ENCODE results near the gene XRCC6. TPM values are rescaled to one million over a fixed set of nuclear protein-coding genes. Genes with fewer than 3 reads are reported as not detected.

The XRCC6 gene
- total RNA-seq, 1 donor from 2014 or later = 546 TPM

DNA sequence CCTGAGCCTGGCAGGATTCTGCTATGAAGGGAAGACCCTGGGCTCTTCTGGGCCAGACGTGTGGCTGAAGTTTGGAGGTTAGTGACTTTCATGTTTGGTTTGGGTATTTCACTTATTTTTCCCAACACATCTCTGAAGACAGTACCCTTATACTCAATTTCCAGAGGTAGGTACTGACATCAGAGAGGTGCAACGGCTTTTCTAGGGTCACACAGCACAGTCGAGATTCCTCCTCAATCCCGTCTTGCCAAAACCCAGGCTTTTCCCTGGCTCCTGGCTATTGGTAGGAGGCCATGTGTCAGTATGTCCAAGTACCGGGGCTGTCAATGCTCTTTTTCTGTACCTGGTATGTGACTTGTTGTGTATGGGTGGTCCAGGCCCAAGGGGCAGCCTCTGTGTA lies 25.4 kb upstream of the XRCC6 start:
- Histone ChIP-seq H2AFZ (replicated peaks) (no peak overlapping the region), H3K79me2 (ENCODE audit: low read depth) (no peaks in the 10 kb centered on the region), H3K4me2 (no peak overlapping the region), H3K9me3 (ENCODE audit: low read depth) (no peaks in the 10 kb centered on the region), H3K9ac (no peak overlapping the region), H3K4me1 (no peaks in the 10 kb centered on the region), H3K36me3 (no peaks in the 10 kb centered on the region), H3K27me3 (no peaks in the 10 kb centered on the region), H3F3A (ENCODE audit: low read depth) (no peaks in the 10 kb centered on the region), H4K20me1 (ENCODE audit: low read depth) (peaks cover 5% of the 10 kb centered on the region), H3K27ac (no peak overlapping the region), H3K4me3 (no peak overlapping the region)
- Mint-ChIP-seq H3K9me3 (no peaks in the 10 kb centered on the region), H3K4me3 (no peak overlapping the region), H3K36me3 (peaks cover 3% of the 10 kb centered on the region), H3K27me3 (ENCODE audit: insufficient read depth, low read depth) (peaks cover 2% of the 10 kb centered on the region), H3K27ac (no peak overlapping the region), H3K4me1 (peaks cover 7% of the 10 kb centered on the region)
- TF ChIP-seq EZH2 (IDR thresholded peaks at IDR 0.05) (no peak), EZH2phosphoT487 (IDR thresholded peaks at IDR 0.05) (no peak)
- TF ChIP-seq, protein P1, sequence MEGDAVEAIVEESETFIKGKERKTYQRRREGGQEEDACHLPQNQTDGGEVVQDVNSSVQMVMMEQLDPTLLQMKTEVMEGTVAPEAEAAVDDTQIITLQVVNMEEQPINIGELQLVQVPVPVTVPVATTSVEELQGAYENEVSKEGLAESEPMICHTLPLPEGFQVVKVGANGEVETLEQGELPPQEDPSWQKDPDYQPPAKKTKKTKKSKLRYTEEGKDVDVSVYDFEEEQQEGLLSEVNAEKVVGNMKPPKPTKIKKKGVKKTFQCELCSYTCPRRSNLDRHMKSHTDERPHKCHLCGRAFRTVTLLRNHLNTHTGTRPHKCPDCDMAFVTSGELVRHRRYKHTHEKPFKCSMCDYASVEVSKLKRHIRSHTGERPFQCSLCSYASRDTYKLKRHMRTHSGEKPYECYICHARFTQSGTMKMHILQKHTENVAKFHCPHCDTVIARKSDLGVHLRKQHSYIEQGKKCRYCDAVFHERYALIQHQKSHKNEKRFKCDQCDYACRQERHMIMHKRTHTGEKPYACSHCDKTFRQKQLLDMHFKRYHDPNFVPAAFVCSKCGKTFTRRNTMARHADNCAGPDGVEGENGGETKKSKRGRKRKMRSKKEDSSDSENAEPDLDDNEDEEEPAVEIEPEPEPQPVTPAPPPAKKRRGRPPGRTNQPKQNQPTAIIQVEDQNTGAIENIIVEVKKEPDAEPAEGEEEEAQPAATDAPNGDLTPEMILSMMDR (IDR thresholded peaks at IDR 0.05) = no peak
- no peak for DNase-seq (ENCODE audit: low spot score)

DNA sequence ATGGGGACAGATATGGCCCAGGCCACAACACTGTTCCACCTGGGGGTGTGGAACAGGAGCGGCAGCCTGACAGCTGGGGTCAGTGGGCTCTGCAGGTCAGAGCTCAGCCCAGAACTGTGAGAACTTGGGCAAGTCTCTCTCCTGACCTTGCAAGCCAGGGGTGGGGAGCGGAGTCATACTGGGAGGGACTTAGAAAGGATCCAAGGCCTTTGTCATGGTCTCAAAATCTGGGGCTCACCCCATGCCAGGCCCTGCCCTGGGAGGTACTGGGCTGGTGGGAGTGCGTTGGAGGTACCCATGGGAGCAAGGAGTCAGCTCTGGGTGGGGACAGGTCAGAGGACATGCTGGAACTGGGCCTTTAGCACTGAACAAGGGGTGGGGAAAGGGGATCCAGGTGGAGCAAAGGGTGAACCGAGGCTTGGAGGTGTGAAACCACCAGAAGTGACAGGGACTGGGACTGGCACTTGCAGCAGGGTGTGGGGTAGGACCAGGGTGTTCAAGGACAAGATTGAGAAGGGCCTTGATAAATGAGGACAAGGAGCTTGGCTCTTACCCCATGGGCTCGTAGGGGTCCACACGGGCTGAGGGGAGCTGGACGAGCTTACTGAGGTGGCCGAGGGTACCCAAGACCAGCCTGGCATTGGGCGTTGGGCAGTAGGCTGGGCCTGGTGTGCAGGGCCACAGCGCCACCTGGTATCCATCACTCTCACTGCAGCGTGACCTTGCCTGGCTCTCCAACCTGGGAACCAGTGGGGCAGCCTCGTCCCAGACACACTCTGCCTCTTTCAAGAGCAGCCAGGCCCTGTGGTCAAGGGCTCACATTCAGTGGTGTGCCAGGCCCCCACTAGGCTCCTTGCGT lies 24.1 kb upstream of the XRCC6 start:
- H3K36me3 Mint-ChIP-seq = peaks cover 3% of the 10 kb centered on the region
- H3K9me3 Mint-ChIP-seq = no peaks in the 10 kb centered on the region
- H3K4me3 Mint-ChIP-seq = no peak overlapping the region
- H3F3A ChIP-seq (ENCODE audit: low read depth) = no peaks in the 10 kb centered on the region
- H3K4me1 ChIP-seq = no peaks in the 10 kb centered on the region
- peaks cover 7% of the 10 kb centered on the region for H3K4me1 Mint-ChIP-seq
- no peaks in the 10 kb centered on the region for H3K79me2 ChIP-seq (ENCODE audit: low read depth)
- H3K27ac ChIP-seq = no peak overlapping the region
- no peak overlapping the region for H2AFZ ChIP-seq (replicated peaks)
- no peak overlapping the region for H3K27ac Mint-ChIP-seq
- H3K36me3 ChIP-seq = no peaks in the 10 kb centered on the region
- no peak overlapping the region for H3K4me2 ChIP-seq
- H3K27me3 Mint-ChIP-seq (ENCODE audit: insufficient read depth, low read depth) = peaks cover 2% of the 10 kb centered on the region
- H3K27me3 ChIP-seq = no peaks in the 10 kb centered on the region
- DNase-seq (ENCODE audit: low spot score) = peak; percentile 69
- H3K9me3 ChIP-seq (ENCODE audit: low read depth) = no peaks in the 10 kb centered on the region
- H4K20me1 ChIP-seq (ENCODE audit: low read depth) = peaks cover 5% of the 10 kb centered on the region
- no peak overlapping the region for H3K9ac ChIP-seq
- no peak overlapping the region for H3K4me3 ChIP-seq
- TF ChIP-seq, protein P1 (IDR thresholded peaks at IDR 0.05) = peak; percentile 83
- TF ChIP-seq EZH2 (IDR thresholded peaks at IDR 0.05) = no peak

DNA sequence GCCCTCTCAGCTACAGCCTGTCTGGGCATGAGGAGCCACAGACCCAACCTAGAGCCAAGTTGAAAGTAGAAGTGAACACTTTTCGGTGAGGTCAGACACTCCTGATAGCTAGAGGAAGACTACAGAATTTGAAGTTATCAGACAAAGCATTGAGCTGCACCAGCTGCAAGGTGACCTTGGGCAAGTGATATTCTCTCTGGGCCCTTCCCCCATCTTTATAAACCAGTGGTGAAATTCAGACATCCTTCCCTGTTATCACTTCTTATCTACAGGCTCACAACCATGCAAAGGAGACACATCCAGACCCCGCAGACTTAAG lies 23.5 kb upstream of the XRCC6 start:
- Mint-ChIP-seq H3K27ac (no peak overlapping the region), H3K4me1 (peaks cover 7% of the 10 kb centered on the region)

More for the DNA sequence above, 23.5 kb upstream of the XRCC6 start:
- Mint-ChIP-seq H3K36me3 (peaks cover 5% of the 10 kb centered on the region), H3K27me3 (ENCODE audit: insufficient read depth, low read depth) (no peaks in the 10 kb centered on the region), H3K9me3 (no peaks in the 10 kb centered on the region), H3K4me3 (no peak overlapping the region)
- Histone ChIP-seq H3K4me1 (no peaks in the 10 kb centered on the region), H3K4me2 (no peak overlapping the region), H3K27me3 (no peaks in the 10 kb centered on the region), H3K9me3 (ENCODE audit: low read depth) (no peaks in the 10 kb centered on the region), H3K27ac (no peak overlapping the region), H3K36me3 (no peaks in the 10 kb centered on the region), H3K4me3 (no peak overlapping the region), H3F3A (ENCODE audit: low read depth) (no peaks in the 10 kb centered on the region), H3K79me2 (ENCODE audit: low read depth) (no peaks in the 10 kb centered on the region), H3K9ac (no peak overlapping the region), H4K20me1 (ENCODE audit: low read depth) (peaks cover 5% of the 10 kb centered on the region), H2AFZ (replicated peaks) (no peak overlapping the region)
- no peak for TF ChIP-seq EZH2 (IDR thresholded peaks at IDR 0.05)
- TF ChIP-seq, protein P1 (IDR thresholded peaks at IDR 0.05) = no peak
- TF ChIP-seq EZH2phosphoT487 (IDR thresholded peaks at IDR 0.05) = no peak
- DNase-seq (ENCODE audit: low spot score) = no peak
